ENCODE results near the gene FSD1.

DNA sequence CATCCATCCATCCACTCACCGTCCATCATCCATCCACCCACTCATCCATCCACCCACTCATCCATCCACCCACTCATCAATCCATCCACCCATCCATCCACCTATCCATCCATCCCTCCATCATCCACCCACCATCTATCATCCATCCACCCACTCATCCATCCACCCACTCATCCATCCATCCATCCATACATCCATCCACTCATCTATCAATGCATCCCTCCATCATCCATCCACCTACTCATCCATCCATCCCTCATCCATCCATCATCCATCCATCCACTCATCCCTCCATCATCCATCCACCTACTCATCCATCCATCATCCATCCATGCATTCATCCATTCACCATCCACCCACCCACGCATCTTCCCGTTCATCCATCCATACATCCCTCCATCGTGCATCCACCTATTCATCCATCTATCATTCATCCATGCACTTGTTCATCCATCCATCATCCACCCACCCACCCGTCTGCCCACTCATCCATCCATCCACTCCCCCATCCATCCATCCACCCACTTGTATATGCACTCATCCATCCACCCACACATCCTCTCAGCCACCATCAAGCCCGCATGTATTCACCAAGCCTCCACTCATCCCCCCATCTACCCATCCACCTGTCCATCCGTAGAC is 30.7 kb downstream of the FSD1 start:
- TF ChIP-seq, protein P1, sequence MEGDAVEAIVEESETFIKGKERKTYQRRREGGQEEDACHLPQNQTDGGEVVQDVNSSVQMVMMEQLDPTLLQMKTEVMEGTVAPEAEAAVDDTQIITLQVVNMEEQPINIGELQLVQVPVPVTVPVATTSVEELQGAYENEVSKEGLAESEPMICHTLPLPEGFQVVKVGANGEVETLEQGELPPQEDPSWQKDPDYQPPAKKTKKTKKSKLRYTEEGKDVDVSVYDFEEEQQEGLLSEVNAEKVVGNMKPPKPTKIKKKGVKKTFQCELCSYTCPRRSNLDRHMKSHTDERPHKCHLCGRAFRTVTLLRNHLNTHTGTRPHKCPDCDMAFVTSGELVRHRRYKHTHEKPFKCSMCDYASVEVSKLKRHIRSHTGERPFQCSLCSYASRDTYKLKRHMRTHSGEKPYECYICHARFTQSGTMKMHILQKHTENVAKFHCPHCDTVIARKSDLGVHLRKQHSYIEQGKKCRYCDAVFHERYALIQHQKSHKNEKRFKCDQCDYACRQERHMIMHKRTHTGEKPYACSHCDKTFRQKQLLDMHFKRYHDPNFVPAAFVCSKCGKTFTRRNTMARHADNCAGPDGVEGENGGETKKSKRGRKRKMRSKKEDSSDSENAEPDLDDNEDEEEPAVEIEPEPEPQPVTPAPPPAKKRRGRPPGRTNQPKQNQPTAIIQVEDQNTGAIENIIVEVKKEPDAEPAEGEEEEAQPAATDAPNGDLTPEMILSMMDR (IDR thresholded peaks at IDR 0.05) = no peak
- no peak for TF ChIP-seq POLR2A (IDR thresholded peaks at IDR 0.05)

Data from right lobe of liver (tissue), 4 donors.